ENCODE measurements around the gene LSP1. TPM values are rescaled to one million over a fixed set of nuclear protein-coding genes. Genes with fewer than 3 reads are reported as not detected.

LSP1 gene
- total and polyA plus RNA-seq, 8 donors, result 2.4 to 26.8 (median 9.9) TPM

- H3K4me1 ChIP-seq, result no peaks in the 10 kb centered on the region
- H3K27me3 ChIP-seq, result no peaks in the 10 kb centered on the region
- FAIRE-seq (no peak), DNase-seq (no peak), ATAC-seq (no peak)
- H3K9me3 ChIP-seq, result no peaks in the 10 kb centered on the region
- no peak overlapping the region for H3K27ac ChIP-seq
- H3K4me3 ChIP-seq, result no peak overlapping the region
- no peaks in the 10 kb centered on the region for H3K36me3 ChIP-seq
- intact Hi-C loops (cut with DNase I), result no loop called here
- no peak for TF ChIP-seq CTCF (IDR thresholded peaks at IDR 0.05)
- 88 to 94% methylated on average over 10 of the region's 10 CpGs for WGBS, 2 donors
These were observed 38.2 kb upstream of the LSP1 start for GRCh38 chr11:1814691-1815090.

GRCh38 chr11:1815311-1815710 is 37.6 kb upstream of the LSP1 start:
- ATAC-seq (no peak), DNase-seq (no peak), FAIRE-seq (no peak)
- Histone ChIP-seq H3K4me3 (no peak overlapping the region), H3K27ac (no peak overlapping the region), H3K27me3 (no peaks in the 10 kb centered on the region), H3K36me3 (no peaks in the 10 kb centered on the region), H3K9me3 (no peaks in the 10 kb centered on the region), H3K4me1 (no peaks in the 10 kb centered on the region)
- TF ChIP-seq CTCF (IDR thresholded peaks at IDR 0.05), result no peak
- intact Hi-C loops (cut with DNase I), result no loop called here
- 88 to 92% methylated on average over 8 of the region's 8 CpGs for WGBS, 2 donors

- no peaks in the 10 kb centered on the region for H3K4me1 ChIP-seq
- no peaks in the 10 kb centered on the region for H3K9me3 ChIP-seq
- no peak overlapping the region for H3K4me3 ChIP-seq
- no peak for TF ChIP-seq CTCF (IDR thresholded peaks at IDR 0.05)
- H3K36me3 ChIP-seq, result no peaks in the 10 kb centered on the region
- WGBS, 2 donors, result 84 to 90% methylated on average over 7 of the region's 7 CpGs
- ATAC-seq, result no peak
- intact Hi-C loops (cut with DNase I), result no loop called here
- DNase-seq, result no peak
- FAIRE-seq, result no peak
- no peak overlapping the region for H3K27ac ChIP-seq
- H3K27me3 ChIP-seq, result no peaks in the 10 kb centered on the region
These were observed 37.1 kb upstream of the LSP1 start for GRCh38 chr11:1815751-1816150.

GRCh38 chr11:1817000-1817399 is 35.9 kb upstream of the LSP1 start:
- no peak for TF ChIP-seq CTCF (IDR thresholded peaks at IDR 0.05)
- FAIRE-seq, result no peak

GRCh38 chr11:1817511-1817910 is 35.4 kb upstream of the LSP1 start:
- no peak for DNase-seq
- no peaks in the 10 kb centered on the region for H3K4me1 ChIP-seq
- intact Hi-C loops (cut with DNase I), result no loop called here
- no peak overlapping the region for H3K4me3 ChIP-seq
- WGBS, 2 donors, result 80 to 88% methylated on average over 1 of the region's 1 CpG
- H3K27ac ChIP-seq, result no peak overlapping the region
- TF ChIP-seq CTCF (IDR thresholded peaks at IDR 0.05), result no peak
- no peak for ATAC-seq
- no peaks in the 10 kb centered on the region for H3K9me3 ChIP-seq
- no peaks in the 10 kb centered on the region for H3K36me3 ChIP-seq
- FAIRE-seq, result no peak
- H3K27me3 ChIP-seq, result no peaks in the 10 kb centered on the region

More at GRCh38 chr11:1817000-1817399, 35.9 kb upstream of the LSP1 start:
- WGBS, 2 donors, result 84 to 89% methylated on average over 5 of the region's 5 CpGs
- H3K4me3 ChIP-seq, result no peak overlapping the region
- intact Hi-C loops (cut with DNase I), result no loop called here
- no peaks in the 10 kb centered on the region for H3K36me3 ChIP-seq
- ATAC-seq (no peak), DNase-seq (no peak)
- no peaks in the 10 kb centered on the region for H3K9me3 ChIP-seq
- no peaks in the 10 kb centered on the region for H3K4me1 ChIP-seq
- H3K27me3 ChIP-seq, result no peaks in the 10 kb centered on the region
- H3K27ac ChIP-seq, result no peak overlapping the region
